Glutamatergic neuron (in vitro differentiated cells): Measurements from ENCODE around the gene SNX22. TPM values are rescaled to one million over a fixed set of nuclear protein-coding genes. Genes with fewer than 3 reads are reported as not detected.

Experiments
- DNase-seq: peaks from one replicate; pipeline ENCODE4 v3.0.0; 2022
- H3K27ac Mint-ChIP-seq: one replicate; pipeline ENCODE4 v1.8.0; 2020; ENCODE audit warnings: mild to moderate bottlenecking, mixed read lengths, inconsistent platforms; ENCODE audit not compliant: unreplicated experiment
- H3K27me3 Mint-ChIP-seq: one replicate; pipeline ENCODE4 v1.8.0; 2020; ENCODE audit warnings: mild to moderate bottlenecking, moderate library complexity, mixed read lengths, inconsistent platforms; ENCODE audit not compliant: unreplicated experiment
- H3K36me3 Mint-ChIP-seq: one replicate; pipeline ENCODE4 v1.8.0; 2020; ENCODE audit warnings: mild to moderate bottlenecking, mixed read lengths, inconsistent platforms; ENCODE audit not compliant: unreplicated experiment
- H3K4me1 Mint-ChIP-seq: one replicate; pipeline ENCODE4 v1.8.0; 2020; ENCODE audit warnings: mild to moderate bottlenecking, low read depth, mixed read lengths, inconsistent platforms; ENCODE audit not compliant: unreplicated experiment
- H3K4me3 Mint-ChIP-seq: one replicate; pipeline ENCODE4 v1.8.0; 2020; ENCODE audit warnings: mild to moderate bottlenecking, mixed read lengths, inconsistent platforms; ENCODE audit not compliant: unreplicated experiment
- H3K9me3 Mint-ChIP-seq: one replicate; pipeline ENCODE4 v1.8.0; 2020; ENCODE audit warnings: mild to moderate bottlenecking, moderate library complexity, mixed read lengths, inconsistent platforms; ENCODE audit not compliant: unreplicated experiment
- CTCF ChIP-seq: fragments of 200-600 bp; sonication (generic); IDR thresholded peaks from one replicate; pipeline ENCODE4 v1.5.0; 2021; ENCODE audit not compliant: partially characterized antibody, unreplicated experiment
- total RNA-seq: library from RNA; stranded (reverse); fragmentation: NEBNext Ultra II Directional; extraction: Animal tissue kit (Norgen Biotek cat#: 25700); gene quantifications from one replicate; pipeline ENCODE4 v1.2.1, GENCODE V29; 2021; ENCODE audit not compliant: unreplicated experiment

The SNX22 gene
- total RNA-seq, 1 donor from 2014 or later, result 4.6 TPM

- no peak for TF ChIP-seq CTCF
- Mint-ChIP-seq H3K27ac (no peak overlapping the region), H3K9me3 (peaks cover 6% of the 10 kb centered on the region), H3K4me3 (no peak overlapping the region), H3K4me1 (peaks cover 2% of the 10 kb centered on the region), H3K36me3 (no peaks in the 10 kb centered on the region), H3K27me3 (peaks cover 5% of the 10 kb centered on the region)
- no peak for DNase-seq
Observed at GRCh38 chr15:64148581-64148980, 3.0 kb upstream of the SNX22 start.

- H3K27ac Mint-ChIP-seq, result no peak overlapping the region
- H3K9me3 Mint-ChIP-seq, result peaks cover 7% of the 10 kb centered on the region
- peaks cover 5% of the 10 kb centered on the region for H3K27me3 Mint-ChIP-seq
- H3K36me3 Mint-ChIP-seq, result no peaks in the 10 kb centered on the region
- no peak overlapping the region for H3K4me3 Mint-ChIP-seq
- no peak for TF ChIP-seq CTCF
- DNase-seq, result no peak
- peaks cover 2% of the 10 kb centered on the region for H3K4me1 Mint-ChIP-seq
Observed at GRCh38 chr15:64149424-64149823, 2.1 kb upstream of the SNX22 start.

GRCh38 chr15:64149893-64150578, 1.5 kb upstream of the SNX22 start:
- Mint-ChIP-seq H3K27me3 (peaks cover 5% of the 10 kb centered on the region), H3K4me1 (peaks cover 2% of the 10 kb centered on the region), H3K4me3 (no peak overlapping the region), H3K27ac (no peak overlapping the region), H3K36me3 (no peaks in the 10 kb centered on the region), H3K9me3 (peaks cover 7% of the 10 kb centered on the region)
- no peak for TF ChIP-seq CTCF
- no peak for DNase-seq

GRCh38 chr15:64152507-64153387, 1.2 kb downstream of the SNX22 start:
- Mint-ChIP-seq H3K4me3 (peak overlapping the region; percentile 59), H3K27ac (peak overlapping the region; percentile 22), H3K9me3 (peaks cover 7% of the 10 kb centered on the region), H3K36me3 (no peaks in the 10 kb centered on the region), H3K4me1 (peaks cover 2% of the 10 kb centered on the region), H3K27me3 (peaks cover 5% of the 10 kb centered on the region)
- peak; percentile 46 for DNase-seq
- no peak for TF ChIP-seq CTCF
